K562 (cell line): ENCODE data around the gene CD38. TPM values are rescaled to one million over a fixed set of nuclear protein-coding genes. Genes with fewer than 3 reads are reported as not detected.

Source experiments
- ATAC-seq: fragments of 200-7000 bp; cut with Tn5 transposase; 3 replicates; pipeline ENCODE4 v1.9.1; 2020; ENCODE audit warnings: moderate library complexity
- BruUV-seq: library from RNA; stranded (reverse); fragments of 400-500 nt; replicated peaks from 2 replicates; lab custom pipeline; 2021; lab: Mats Ljungman, UMichigan
- CTCF ChIA-PET: fragments of 300-600 bp; formaldehyde crosslinking; extraction: SDS; loops from one replicate; lab custom pipeline; 2021; ENCODE audit warnings: low intra/inter-chr PET ratio; lab: Yijun Ruan, JAX
- POLR2A ChIA-PET: fragments of 300-600, 350-650 bp; sonication (Branson Sonifier 250); formaldehyde crosslinking; extraction: SDS; loops from one replicate; lab custom pipeline; 2021; ENCODE audit warnings: antibody characterized with exemption, inconsistent platforms; lab: Yijun Ruan, JAX
- DNase-seq, 4 experiments: peaks; one replicate each; pipeline versions ENCODE4 v3.0.0 to v3.0.0-alpha.2; 2011 to 2018; ENCODE audit warnings: low spot score in 3 of 4, mixed read lengths in 3 of 4; ENCODE audit errors: extremely low read depth in 1 of 4
- FAIRE-seq: peaks from 2 replicates; lab custom pipeline; 2011; peaks lifted over from hg19 to GRCh38; lab: Jason Lieb, UNC
- H2AFZ ChIP-seq: 2 replicates; pipeline ENCODE4 v1.6.0; 2011; ENCODE audit warnings: low read depth, low read length, control low read depth, inconsistent platforms
- H3K27ac ChIP-seq: fragments of 200-600 bp; 3 replicates; pipeline ENCODE4 v1.8.0; 2011; ENCODE audit warnings: low read depth, mild to moderate bottlenecking, control low read depth, inconsistent platforms, low read length, moderate library complexity, mixed read lengths; ENCODE audit errors: extremely low read depth
- H3K27me3 ChIP-seq, 2 experiments: fragments of 300-600 bp in 1 of 2; 2 replicates in 1 of 2; 3 replicates in 1 of 2; pipeline versions ENCODE4 v1.6.0 to v1.8.0; 2011; ENCODE audit warnings: inconsistent platforms in 2 of 2, low read length in 2 of 2, mild to moderate bottlenecking in 1 of 2, mixed read lengths in 1 of 2, moderate library complexity in 1 of 2; ENCODE audit not compliant: control insufficient read depth in 2 of 2, insufficient read depth in 2 of 2
- H3K36me3 ChIP-seq: fragments of 300-600 bp; 3 replicates; pipeline ENCODE4 v1.8.0; 2011; ENCODE audit warnings: mild to moderate bottlenecking, low read length, inconsistent platforms; ENCODE audit not compliant: control insufficient read depth, insufficient read depth
- H3K4me1 ChIP-seq, 2 experiments: fragments of 200-600 bp in 1 of 2; replicated peaks in 1 of 2; 2 replicates in 1 of 2; 3 replicates in 1 of 2; pipeline versions ENCODE4 v1.5.1 to v1.8.0; 2011; ENCODE audit warnings: inconsistent platforms in 2 of 2, low read length in 2 of 2, mild to moderate bottlenecking in 1 of 2, mixed read lengths in 1 of 2, moderate library complexity in 1 of 2; ENCODE audit not compliant: control insufficient read depth in 2 of 2, insufficient read depth in 2 of 2
- H3K4me2 ChIP-seq: 2 replicates; pipeline ENCODE4 v1.6.1; 2011; ENCODE audit warnings: low read length, control low read depth, inconsistent platforms, mixed read lengths; ENCODE audit not compliant: insufficient read depth
- H3K4me3 ChIP-seq: fragments of 200-600 bp; sonication (generic), shearing (Covaris generic); 2 replicates; pipeline ENCODE4 v1.5.1; 2016; ENCODE audit warnings: control low read depth, inconsistent platforms
- H3K79me2 ChIP-seq: fragments of 200-600 bp; 3 replicates; pipeline ENCODE4 v1.8.0; 2011; ENCODE audit warnings: low read length, inconsistent platforms; ENCODE audit not compliant: control insufficient read depth, insufficient read depth
- H3K9ac ChIP-seq, 2 experiments: 2 replicates each; pipeline versions ENCODE4 v1.6.0 to v1.6.1; 2011; ENCODE audit warnings: low read depth in 2 of 2, low read length in 2 of 2, control low read depth in 1 of 2, inconsistent platforms in 1 of 2, mild to moderate bottlenecking in 1 of 2, mixed read lengths in 1 of 2; ENCODE audit not compliant: insufficient read depth in 1 of 2
- H3K9me1 ChIP-seq: one replicate; pipeline ENCODE4 v1.6.0; 2011; ENCODE audit warnings: inconsistent platforms, mild to moderate bottlenecking, low read length, moderate library complexity; ENCODE audit not compliant: control insufficient read depth, insufficient read depth
- H3K9me3 ChIP-seq: replicated peaks from 2 replicates; pipeline ENCODE4 v1.5.1; 2011; ENCODE audit warnings: low read depth, low read length, inconsistent platforms; ENCODE audit not compliant: control insufficient read depth, insufficient read depth
- H4K20me1 ChIP-seq: replicated peaks from 2 replicates; pipeline ENCODE4 v1.6.1; 2011; ENCODE audit warnings: low read length, inconsistent platforms, mixed read lengths; ENCODE audit not compliant: control insufficient read depth, insufficient read depth
- ARID3B ChIP-seq: fragments of 250-450 bp; sonication (Bioruptor Pico); IDR thresholded peaks from 2 replicates; pipeline ENCODE4 v1.4.0; 2020; ENCODE audit warnings: borderline replicate concordance
- FOXJ3 ChIP-seq: sonication (generic); formaldehyde crosslinking; IDR thresholded peaks from 2 replicates; pipeline ENCODE4 v1.4.0; 2020; ENCODE audit warnings: mild to moderate bottlenecking, missing genetic modification reagents
- MCM5 ChIP-seq: fragments of 450-650 bp; IDR thresholded peaks from 2 replicates; pipeline ENCODE4 v1.6.1; 2016; ENCODE audit warnings: low read depth
- POLR2H ChIP-seq: IDR thresholded peaks from 2 replicates; pipeline ENCODE4 v1.6.1; 2016; ENCODE audit warnings: missing genetic modification characterization, low read depth, mild to moderate bottlenecking, control low read depth, missing compliant biosample characterization, moderate library complexity
- SMC3 ChIP-seq: conservative IDR thresholded peaks from 2 replicates; pipeline ENCODE4 v1.6.1; 2011; ENCODE audit warnings: low read depth, low read length, improper control_type of control experiment; ENCODE audit not compliant: insufficient read depth
- TCF3 ChIP-seq: sonication (generic); formaldehyde crosslinking; IDR thresholded peaks from 2 replicates; pipeline ENCODE4 v1.4.0; 2020; ENCODE audit warnings: mild to moderate bottlenecking, missing genetic modification reagents
- ZBTB12 ChIP-seq: fragments of 250-450 bp; sonication (Bioruptor Pico); IDR thresholded peaks from 2 replicates; pipeline ENCODE4 v1.4.0; 2020
- ZNF511 ChIP-seq: sonication (generic); formaldehyde crosslinking; IDR thresholded peaks from 2 replicates; pipeline ENCODE4 v1.8.0; 2022; ENCODE audit warnings: mild to moderate bottlenecking, missing genetic modification reagents
- WGBS: fragments of 100-300 bp; shearing (Covaris generic); methylation state at CpG from one replicate; pipeline ENCODE4 v1.1.6; 2016; ENCODE audit warnings: low coverage, mixed read lengths; ENCODE audit not compliant: insufficient coverage; ENCODE audit errors: missing lambda C conversion rate; 5-methylcytosine and 5-hydroxymethylcytosine counted together
- in situ Hi-C: fragments of 300-500 bp; cut with MboI; formaldehyde crosslinking; loops from 4 replicates; pipeline ENCODE4 v1.15.0; 2018; ENCODE audit warnings: inconsistent platforms, mixed read lengths
- intact Hi-C: fragments of 100-400 bp; cut with micrococcal nuclease; formaldehyde crosslinking; loops from 2 replicates; pipeline ENCODE4 v1.14.2; 2022
- polyA plus RNA-seq, 8 experiments: library from polyadenylated mRNA; depleted of rRNA in 4 of 8; stranded (reverse) in 5 of 8; unstranded in 3 of 8; fragments of >200 nt; fragmentation: Nextera tagmentation in 2 of 8; fragmentation: Illumina TruSeq in 1 of 8; extraction: Ambion mirVana in 2 of 8; extraction: Trizol in 1 of 8; gene quantifications; 2 replicates each; pipeline versions ENCODE4 v1.2.1 to v1.2.3, GENCODE V29; 2011 to 2014; ENCODE audit warnings: inconsistent platforms in 1 of 8, missing spikeins in 1 of 8
- total RNA-seq, 7 experiments: library from RNA; depleted of rRNA in 6 of 7; stranded (reverse); fragments of >200 nt in 6 of 7; fragmentation: Illumina TruSeq in 2 of 7; extraction: Trizol in 2 of 7; gene quantifications; 2 replicates each; pipeline versions ENCODE4 v1.2.1 to v1.2.3, GENCODE V29; 2011 to 2021; ENCODE audit warnings: low replicate concordance in 1 of 7
- TF ChIP-seq, protein P1 (sequence below): sonication (generic); formaldehyde crosslinking; IDR thresholded peaks from 2 replicates; pipeline ENCODE4 v1.5.0; 2020; ENCODE audit warnings: missing genetic modification reagents
- TF ChIP-seq, protein P2 (sequence below): sonication (generic); formaldehyde crosslinking; IDR thresholded peaks from 2 replicates; pipeline ENCODE4 v1.8.0; 2023; ENCODE audit warnings: missing genetic modification reagents, mild to moderate bottlenecking, borderline replicate concordance

The CD38 gene
- total and polyA plus RNA-seq, 9 of the 15 experiments (the other 6 are each of a cell fraction or from before 2014, with no cell fraction given), result 0.04 to 0.06 (median 0.04) TPM; not detected in 5

DNA sequence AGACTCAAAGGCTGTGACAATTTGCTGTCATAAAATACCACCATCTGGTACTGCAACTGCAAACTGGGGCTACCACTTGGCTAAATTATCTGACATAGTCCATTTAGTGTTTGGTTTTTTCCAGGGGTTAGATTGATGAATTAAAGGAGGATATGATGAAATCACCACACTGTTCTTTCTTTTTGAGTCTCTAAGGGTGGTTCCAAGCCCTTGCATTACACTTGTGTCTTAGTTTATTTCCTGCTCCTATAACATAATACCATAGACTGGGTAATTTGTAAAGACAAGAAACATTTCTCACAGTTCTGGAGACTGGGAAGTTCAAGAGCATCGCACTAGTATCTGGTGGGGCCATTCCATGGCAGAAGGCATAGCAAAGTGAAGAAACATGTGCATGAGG, 32.0 kb upstream of the CD38 start (continued):
- TF ChIP-seq, protein P1, sequence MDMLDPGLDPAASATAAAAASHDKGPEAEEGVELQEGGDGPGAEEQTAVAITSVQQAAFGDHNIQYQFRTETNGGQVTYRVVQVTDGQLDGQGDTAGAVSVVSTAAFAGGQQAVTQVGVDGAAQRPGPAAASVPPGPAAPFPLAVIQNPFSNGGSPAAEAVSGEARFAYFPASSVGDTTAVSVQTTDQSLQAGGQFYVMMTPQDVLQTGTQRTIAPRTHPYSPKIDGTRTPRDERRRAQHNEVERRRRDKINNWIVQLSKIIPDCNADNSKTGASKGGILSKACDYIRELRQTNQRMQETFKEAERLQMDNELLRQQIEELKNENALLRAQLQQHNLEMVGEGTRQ (CRISPR knock-in tag), result no peak

GRCh38 chr4:15749001-15749400, 29.1 kb upstream of the CD38 start:
- no peak overlapping the region for H3K27ac ChIP-seq
- intact Hi-C loops, result no loop called here
- 0% methylated on average over 6 of the region's 6 CpGs for WGBS
- CTCF ChIA-PET, result no interaction called here
- ATAC-seq (no peak), FAIRE-seq (no peak), DNase-seq (no peak)
- no peak overlapping the region for H3K9ac ChIP-seq
- POLR2A ChIA-PET, result no interaction called here
- TF ChIP-seq ARID3B, result no peak
- no peak for TF ChIP-seq ZBTB12 (CRISPR knock-in tag)
- no peak for TF ChIP-seq SMC3
- no peak for TF ChIP-seq POLR2H (tag)
- no peak for TF ChIP-seq TCF3 (CRISPR knock-in tag)
- TF ChIP-seq, protein P2, sequence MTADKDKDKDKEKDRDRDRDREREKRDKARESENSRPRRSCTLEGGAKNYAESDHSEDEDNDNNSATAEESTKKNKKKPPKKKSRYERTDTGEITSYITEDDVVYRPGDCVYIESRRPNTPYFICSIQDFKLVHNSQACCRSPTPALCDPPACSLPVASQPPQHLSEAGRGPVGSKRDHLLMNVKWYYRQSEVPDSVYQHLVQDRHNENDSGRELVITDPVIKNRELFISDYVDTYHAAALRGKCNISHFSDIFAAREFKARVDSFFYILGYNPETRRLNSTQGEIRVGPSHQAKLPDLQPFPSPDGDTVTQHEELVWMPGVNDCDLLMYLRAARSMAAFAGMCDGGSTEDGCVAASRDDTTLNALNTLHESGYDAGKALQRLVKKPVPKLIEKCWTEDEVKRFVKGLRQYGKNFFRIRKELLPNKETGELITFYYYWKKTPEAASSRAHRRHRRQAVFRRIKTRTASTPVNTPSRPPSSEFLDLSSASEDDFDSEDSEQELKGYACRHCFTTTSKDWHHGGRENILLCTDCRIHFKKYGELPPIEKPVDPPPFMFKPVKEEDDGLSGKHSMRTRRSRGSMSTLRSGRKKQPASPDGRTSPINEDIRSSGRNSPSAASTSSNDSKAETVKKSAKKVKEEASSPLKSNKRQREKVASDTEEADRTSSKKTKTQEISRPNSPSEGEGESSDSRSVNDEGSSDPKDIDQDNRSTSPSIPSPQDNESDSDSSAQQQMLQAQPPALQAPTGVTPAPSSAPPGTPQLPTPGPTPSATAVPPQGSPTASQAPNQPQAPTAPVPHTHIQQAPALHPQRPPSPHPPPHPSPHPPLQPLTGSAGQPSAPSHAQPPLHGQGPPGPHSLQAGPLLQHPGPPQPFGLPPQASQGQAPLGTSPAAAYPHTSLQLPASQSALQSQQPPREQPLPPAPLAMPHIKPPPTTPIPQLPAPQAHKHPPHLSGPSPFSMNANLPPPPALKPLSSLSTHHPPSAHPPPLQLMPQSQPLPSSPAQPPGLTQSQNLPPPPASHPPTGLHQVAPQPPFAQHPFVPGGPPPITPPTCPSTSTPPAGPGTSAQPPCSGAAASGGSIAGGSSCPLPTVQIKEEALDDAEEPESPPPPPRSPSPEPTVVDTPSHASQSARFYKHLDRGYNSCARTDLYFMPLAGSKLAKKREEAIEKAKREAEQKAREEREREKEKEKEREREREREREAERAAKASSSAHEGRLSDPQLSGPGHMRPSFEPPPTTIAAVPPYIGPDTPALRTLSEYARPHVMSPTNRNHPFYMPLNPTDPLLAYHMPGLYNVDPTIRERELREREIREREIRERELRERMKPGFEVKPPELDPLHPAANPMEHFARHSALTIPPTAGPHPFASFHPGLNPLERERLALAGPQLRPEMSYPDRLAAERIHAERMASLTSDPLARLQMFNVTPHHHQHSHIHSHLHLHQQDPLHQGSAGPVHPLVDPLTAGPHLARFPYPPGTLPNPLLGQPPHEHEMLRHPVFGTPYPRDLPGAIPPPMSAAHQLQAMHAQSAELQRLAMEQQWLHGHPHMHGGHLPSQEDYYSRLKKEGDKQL (CRISPR knock-in tag), result no peak
- TF ChIP-seq ZNF511 (CRISPR knock-in tag), result no peak
- TF ChIP-seq MCM5, result no peak
- TF ChIP-seq FOXJ3 (CRISPR knock-in tag), result no peak
- H2AFZ ChIP-seq, result no peak overlapping the region
- BruUV-seq, result no TSS peak
- in situ Hi-C loops, result no loop called here
- no peaks in the 10 kb centered on the region for H3K4me1 ChIP-seq
- H3K4me2 ChIP-seq, result no peak overlapping the region
- peaks cover 0 to 6% of the 10 kb centered on the region in 2 experiments; a peak in 1 of 5 replicates for H3K27me3 ChIP-seq
- H4K20me1 ChIP-seq, result no peaks in the 10 kb centered on the region
- no peaks in the 10 kb centered on the region for H3K9me1 ChIP-seq
- no peaks in the 10 kb centered on the region for H3K9me3 ChIP-seq
- no peaks in the 10 kb centered on the region for H3K79me2 ChIP-seq
- H3K36me3 ChIP-seq, result no peaks in the 10 kb centered on the region
- no peak overlapping the region for H3K4me3 ChIP-seq
